GM19397 (cell line): ENCODE measurements around the gene SCARF1.

Source experiments
- ATAC-seq: cut with Tn5 transposase; IDR thresholded peaks from one replicate; pipeline ENCODE4 v1.9.1; 2021; ENCODE audit warnings: mild to moderate bottlenecking, moderate library complexity; ENCODE audit not compliant: unreplicated experiment

SCARF1 gene

GRCh38 chr17:1628856-1629503 lies 16.6 kb downstream of the SCARF1 start:
- peak; percentile 50 for ATAC-seq

DNA sequence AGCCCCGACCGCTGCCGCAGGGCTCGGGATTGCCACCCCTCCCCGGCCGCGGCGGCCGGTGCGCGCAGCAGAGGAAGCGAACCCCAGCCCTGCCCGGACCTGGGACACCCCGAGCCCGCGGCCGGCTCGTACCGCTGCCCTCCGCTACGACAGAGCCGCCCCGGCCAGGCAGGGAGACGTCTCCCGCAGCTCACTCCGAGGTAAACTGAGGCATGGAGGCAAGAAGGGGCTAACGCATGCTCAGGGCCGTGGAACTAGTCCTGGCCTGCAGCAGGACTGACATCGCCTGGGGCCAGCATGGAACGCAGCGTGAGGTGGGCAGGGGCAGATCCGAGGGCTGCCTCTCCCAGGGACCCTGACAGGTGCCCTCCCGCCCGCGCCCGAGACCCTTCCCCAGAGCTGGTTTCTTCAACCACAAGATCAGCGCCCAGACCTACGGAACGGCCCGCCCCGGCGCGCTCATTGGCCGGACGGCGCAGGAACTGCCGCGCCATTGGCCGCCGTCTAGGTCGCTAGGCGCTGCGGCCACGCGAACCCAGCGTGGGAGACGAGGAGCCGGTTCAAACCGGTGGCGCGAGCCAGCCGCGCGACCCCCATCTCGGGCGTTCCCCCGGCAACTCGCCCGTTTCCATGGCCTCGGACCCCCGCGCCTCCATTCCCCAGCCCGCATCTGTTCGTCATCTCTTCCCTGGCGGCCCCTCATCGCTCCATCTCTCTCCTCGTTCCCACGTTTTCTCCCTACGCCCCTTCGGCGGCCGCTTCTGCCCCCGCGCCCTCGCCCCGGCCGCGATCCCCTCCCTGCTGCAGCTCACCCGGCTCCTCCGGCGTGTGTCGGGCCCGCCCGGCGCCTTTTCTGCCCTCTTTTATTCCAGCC lies 17.3 kb downstream of the SCARF1 start, which contains the start of gene SLC43A2:
SLC43A2 (minus strand) TSS at position 853 of the 874 bp plus-strand sequence. CDS start 960 bp downstream, outside the sequence.
- ATAC-seq = peak; percentile 58

DNA sequence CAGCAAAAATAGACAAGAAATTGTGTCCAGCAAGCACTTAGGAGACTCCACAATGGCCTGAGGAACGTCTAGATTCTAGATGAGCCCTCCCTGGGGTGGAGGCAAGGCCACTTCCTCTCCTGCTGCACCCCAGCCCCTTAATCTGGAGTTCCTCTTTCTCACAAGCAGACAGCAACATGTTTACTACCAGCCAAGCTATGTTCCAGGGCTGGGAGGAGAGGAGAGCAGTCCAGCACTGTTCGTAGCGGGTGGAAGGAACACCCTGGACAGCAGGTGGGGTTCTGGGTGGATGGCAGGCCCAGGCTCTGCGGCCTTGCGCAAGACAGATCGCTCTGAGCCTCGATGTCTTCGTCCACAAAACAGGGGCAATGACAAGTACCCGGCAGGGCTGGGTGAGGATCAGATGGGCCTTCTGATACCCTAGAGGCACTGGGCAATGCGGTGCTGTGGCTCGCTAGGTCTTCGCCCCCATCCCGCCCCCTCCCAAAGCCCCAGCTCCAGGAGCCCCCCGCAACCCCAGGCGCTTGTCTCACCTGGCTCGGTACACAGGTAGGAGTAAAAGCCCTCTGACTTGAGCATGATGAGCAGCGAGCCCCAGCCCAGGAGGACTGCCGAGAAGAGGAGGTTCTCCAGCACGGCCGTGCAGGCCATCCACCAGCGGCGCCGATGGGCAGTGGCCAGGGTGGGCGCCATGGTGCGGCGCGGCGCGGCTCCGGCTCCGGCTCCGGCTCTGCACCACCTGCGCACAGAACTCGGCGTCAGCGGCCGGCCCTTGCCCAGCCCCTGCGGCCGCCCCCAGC lies 18.1 kb downstream of the SCARF1 start:
- no peak for ATAC-seq

- ATAC-seq = no peak
These were observed 19.2 kb downstream of the SCARF1 start for GRCh38 chr17:1626333-1626732.

DNA sequence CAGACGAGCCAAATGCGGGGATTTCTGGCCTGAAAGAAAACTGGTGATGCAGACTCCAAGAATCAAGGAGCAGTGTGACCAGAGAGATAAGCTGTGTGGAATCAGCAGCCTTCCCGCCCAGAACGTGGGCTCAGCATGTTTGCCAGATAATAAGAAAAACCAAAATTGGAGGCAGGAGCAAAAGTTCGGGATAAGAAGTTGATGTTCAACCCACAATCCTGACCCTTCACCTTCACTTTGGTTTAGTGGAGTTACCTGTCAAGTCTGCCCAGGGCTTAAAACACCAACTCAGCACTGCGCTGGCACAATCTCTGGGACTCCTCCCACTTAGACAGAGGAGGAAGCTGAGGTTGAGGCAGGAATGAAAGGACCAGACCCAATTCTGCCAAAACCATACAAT lies 20.0 kb downstream of the SCARF1 start:
- ATAC-seq = no peak

- ATAC-seq = no peak
These were observed 20.5 kb downstream of the SCARF1 start for GRCh38 chr17:1625053-1625452.

- no peak for ATAC-seq
These were observed 20.9 kb downstream of the SCARF1 start for GRCh38 chr17:1624650-1625049.

DNA sequence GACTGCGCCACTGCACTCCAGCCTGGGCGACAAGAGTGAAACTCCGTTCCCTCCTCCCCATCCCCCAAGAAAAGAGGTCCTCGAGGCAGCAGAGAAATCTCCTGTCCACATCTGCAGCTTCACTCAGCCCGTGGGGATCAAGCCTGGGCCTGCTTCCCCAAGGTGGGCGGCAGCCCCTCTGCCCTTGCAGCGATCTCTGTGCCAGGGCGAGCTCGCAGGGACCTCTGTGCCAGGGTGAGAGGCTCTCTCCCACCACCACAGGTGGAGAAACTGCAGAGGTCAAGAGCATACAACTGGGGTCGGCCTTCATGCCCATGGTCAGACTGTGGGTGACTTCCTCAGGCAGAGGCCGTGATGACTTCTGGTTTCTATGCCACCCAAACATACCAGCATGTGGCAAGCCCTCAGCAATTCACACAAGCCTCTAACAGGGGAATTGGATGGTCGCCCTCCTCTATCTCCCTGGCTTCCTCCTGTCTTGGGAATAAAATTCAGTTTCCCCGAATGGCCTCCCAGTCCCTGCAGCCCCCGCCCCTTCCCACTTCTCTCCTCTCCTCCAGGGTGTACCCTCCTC lies 22.4 kb downstream of the SCARF1 start:
- no peak for ATAC-seq

DNA sequence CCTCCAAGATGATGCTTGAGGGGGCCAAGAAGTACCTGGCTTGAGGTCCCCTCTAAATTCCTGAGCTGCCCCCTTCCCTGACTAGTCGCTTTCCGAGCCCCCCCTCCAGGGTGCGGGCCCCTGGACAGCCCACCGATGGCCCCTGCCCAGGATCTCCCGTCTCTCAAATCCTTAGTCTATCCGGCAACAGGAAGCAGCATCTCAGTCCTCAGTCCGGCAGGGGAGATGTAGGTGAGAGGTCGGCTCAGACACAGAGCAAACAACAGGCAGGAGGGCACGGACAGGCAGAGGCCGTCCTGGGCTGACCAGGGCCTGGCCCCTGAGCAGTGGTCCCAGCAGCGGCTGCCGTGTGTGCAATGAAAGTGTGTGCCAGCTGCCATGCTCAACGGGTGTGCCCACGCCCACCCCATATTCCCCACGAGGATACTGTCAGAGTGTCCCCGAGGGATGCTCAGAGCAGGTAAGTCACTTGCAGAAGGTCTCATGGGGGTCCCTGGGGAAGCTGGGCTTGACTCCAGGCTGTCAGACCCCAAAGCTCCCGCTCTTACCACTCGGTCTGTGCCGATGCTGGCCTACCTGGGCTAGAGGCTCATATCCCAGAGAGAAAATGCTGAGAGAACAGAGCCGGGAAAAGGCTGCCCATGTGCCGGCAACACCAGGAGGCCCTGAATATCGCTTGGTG lies 24.1 kb downstream of the SCARF1 start:
- no peak for ATAC-seq

GRCh38 chr17:1620486-1620885 lies 25.0 kb downstream of the SCARF1 start:
- ATAC-seq = no peak

DNA sequence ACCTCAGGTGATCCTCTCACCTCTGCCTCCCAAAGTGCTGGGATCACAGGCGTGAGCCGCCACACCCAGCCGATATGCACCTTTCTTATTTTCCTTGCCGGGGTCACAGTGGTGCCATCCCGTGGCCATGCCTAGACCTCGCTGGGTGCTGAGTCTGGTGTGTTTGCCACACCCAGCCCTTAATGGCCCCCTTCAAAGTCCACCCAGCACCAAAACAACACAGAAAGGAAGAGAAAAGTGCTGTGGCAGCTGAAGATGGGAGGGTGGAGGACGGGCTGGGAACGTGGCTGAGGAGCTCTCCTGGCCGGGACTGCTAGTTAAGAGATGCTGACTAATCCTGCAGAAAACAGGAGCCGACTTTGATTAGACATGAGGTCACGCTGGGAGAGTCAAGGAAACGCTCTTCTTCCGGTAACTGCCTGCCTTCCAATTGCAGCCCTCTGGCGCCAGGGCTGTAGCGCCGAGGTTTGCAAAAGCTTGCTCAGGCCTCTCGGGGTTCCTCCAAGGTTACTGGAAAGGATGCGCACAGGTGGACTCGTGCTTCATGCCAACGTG lies 27.8 kb downstream of the SCARF1 start:
- no peak for ATAC-seq

DNA sequence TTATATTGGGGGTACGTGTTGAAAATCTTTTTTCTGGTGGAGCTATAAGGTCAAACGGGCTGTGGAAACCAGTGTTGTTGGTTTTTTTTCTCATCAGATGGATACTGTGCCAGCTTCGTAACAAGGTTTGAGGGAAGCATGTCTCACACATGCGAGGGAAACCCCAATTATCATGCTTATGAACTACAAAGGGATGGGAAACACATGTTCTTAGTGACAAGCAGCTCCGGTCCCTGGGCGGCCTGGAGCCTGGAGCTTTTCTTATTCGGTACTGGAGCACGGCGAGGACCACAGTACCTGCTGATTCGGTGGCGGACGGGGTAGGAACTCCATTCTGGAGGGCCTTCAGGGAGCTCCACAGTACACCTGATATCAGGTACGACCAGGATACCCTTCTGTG lies 29.4 kb downstream of the SCARF1 start:
- no peak for ATAC-seq

GRCh38 chr17:1612400-1612799 lies 33.1 kb downstream of the SCARF1 start:
- no peak for ATAC-seq

- no peak for ATAC-seq
These were observed 33.8 kb downstream of the SCARF1 start for GRCh38 chr17:1611715-1612114.

DNA sequence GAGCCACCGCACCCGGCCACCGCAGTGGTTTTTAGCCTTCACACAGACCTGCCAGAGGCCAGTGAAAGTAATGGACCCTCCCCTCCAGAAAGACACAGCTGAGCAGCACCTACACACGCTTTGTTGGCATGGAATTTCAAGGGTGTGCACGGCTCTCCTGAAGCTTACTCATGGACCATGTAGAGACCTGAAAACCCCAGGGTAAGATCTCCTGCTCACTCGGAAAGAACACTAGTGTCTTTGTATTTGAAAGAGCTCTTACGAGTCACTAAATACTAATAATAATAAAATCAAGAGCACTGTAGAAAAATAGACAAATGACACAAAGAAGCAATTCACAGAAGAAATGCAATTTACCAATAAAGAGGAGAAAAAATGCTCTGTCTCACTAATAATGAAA lies 36.9 kb downstream of the SCARF1 start:
- no peak for ATAC-seq

DNA sequence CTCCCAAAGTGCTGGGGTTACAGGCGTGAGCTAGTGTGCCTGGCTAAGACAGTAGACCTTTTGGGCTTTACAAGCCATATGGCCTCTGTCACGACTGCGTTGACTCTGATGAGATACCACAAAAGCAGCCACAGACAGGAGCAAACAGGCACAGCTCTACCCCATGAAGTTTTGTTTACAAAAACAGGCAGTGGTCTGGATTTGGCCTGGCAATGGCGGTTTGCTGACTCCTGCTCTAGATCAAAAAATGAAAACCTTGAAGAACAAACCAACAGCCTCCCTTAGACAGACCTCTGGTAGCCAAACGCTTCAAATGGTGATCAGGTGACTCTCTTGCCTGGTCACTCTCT lies 37.6 kb downstream of the SCARF1 start:
- no peak for ATAC-seq

DNA sequence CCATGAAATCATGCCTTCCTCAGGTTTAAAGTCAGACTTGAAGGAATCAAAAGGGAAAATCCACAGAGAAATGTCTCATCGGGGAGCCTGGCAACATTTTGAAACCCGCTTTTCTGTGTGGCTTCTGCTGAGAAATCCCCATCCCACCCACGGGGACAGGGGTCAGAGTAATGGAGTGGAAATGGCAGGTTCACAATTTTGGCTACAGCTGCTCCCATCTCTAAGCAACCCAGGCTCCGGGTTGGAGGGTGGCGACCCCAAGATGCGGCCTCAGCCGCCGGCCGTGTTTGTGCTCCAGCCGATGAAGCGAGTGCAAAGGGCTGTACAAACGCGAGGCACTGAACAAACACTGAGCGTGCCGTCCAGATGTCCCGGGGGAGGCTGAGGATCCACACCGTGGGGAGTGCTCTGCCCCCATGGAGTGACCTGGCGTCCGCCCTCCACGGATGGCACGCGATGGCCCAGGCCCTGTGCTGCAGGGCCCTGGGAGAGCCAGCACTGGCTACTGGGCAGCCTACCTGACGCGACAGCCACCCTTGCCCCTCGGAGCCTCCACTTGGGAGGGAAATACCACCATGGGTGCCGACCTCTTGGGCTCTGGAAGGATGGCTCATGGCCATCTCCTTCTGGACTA lies 39.1 kb downstream of the SCARF1 start:
- ATAC-seq = no peak

- no peak for ATAC-seq
These were observed 39.7 kb downstream of the SCARF1 start for GRCh38 chr17:1605681-1606351.

DNA sequence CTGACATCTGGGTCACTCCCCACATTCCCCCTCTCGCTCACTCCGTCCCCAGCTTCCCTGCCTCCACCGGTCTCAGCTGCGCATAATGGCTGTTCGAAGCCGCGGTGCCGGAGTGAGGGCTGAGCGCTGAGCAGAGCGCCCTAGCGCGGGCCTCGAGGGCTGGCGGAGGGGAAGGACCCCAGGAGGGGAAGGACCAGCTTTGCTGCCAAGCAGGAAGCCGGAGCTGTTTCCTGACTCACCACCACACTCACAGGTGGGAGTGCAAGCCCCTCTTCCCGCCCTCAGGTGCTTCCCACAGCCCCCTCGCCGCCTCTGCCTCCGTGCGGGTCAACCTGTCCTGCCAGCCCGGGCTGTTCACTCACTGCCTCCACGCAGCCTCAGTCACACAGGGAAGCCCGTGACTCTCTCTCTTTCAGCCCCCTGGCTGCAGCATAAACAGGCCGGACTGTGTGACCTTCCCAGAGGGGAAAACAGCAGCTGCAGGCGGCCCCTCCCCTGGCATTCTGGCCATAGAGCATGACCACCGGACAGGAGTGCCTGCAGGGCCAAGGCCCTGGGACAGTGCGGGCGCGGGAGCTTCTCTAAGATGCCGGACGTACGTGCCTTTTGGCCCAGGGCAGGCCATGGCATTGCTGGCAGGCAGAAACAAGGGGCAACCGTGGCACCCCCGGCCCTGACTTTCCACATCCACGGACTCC lies 40.6 kb downstream of the SCARF1 start:
- ATAC-seq = no peak
